Chondrocyte (in vitro differentiated cells): Measurements from ENCODE around the gene USHBP1. TPM values are rescaled to one million over a fixed set of nuclear protein-coding genes. Genes with fewer than 3 reads are reported as not detected.
A peak's percentile ranks its signal among the peaks of the same experiment; 100 is the strongest.

ENCODE experiments used
- DNase-seq: peaks from one replicate; pipeline ENCODE4 v3.0.0; 2021; ENCODE audit warnings: mixed read lengths, low spot score
- H3K27ac Mint-ChIP-seq: one replicate; pipeline ENCODE4 v1.8.0; 2021; ENCODE audit warnings: mild to moderate bottlenecking, moderate library complexity, mixed read lengths; ENCODE audit not compliant: unreplicated experiment
- H3K27me3 Mint-ChIP-seq: 2 replicates; pipeline ENCODE4 v1.8.0; 2021; ENCODE audit warnings: low read depth, mixed read lengths
- H3K36me3 Mint-ChIP-seq: 2 replicates; pipeline ENCODE4 v1.8.0; 2021; ENCODE audit warnings: low read depth, mixed read lengths
- H3K4me1 Mint-ChIP-seq: 2 replicates; pipeline ENCODE4 v1.8.0; 2021; ENCODE audit warnings: low read depth, mild to moderate bottlenecking, mixed read lengths
- H3K4me3 Mint-ChIP-seq: one replicate; pipeline ENCODE4 v1.8.0; 2021; ENCODE audit warnings: mild to moderate bottlenecking, moderate library complexity, mixed read lengths; ENCODE audit not compliant: unreplicated experiment
- H3K9me3 Mint-ChIP-seq: 2 replicates; pipeline ENCODE4 v1.8.0; 2021; ENCODE audit warnings: low read depth, mixed read lengths
- total RNA-seq: library from RNA; stranded (reverse); gene quantifications from 3 replicates; pipeline ENCODE4 v1.2.1, GENCODE V29; 2021
- TF ChIP-seq, protein P1 (sequence below): fragments of 200-600 bp; sonication (generic); IDR thresholded peaks from 2 replicates; pipeline ENCODE4 v1.5.0; 2021; ENCODE audit warnings: antibody characterized with exemption, mild to moderate bottlenecking, moderate library complexity

The USHBP1 gene
- total RNA-seq, 1 donor from 2014 or later, result not detected

DNA sequence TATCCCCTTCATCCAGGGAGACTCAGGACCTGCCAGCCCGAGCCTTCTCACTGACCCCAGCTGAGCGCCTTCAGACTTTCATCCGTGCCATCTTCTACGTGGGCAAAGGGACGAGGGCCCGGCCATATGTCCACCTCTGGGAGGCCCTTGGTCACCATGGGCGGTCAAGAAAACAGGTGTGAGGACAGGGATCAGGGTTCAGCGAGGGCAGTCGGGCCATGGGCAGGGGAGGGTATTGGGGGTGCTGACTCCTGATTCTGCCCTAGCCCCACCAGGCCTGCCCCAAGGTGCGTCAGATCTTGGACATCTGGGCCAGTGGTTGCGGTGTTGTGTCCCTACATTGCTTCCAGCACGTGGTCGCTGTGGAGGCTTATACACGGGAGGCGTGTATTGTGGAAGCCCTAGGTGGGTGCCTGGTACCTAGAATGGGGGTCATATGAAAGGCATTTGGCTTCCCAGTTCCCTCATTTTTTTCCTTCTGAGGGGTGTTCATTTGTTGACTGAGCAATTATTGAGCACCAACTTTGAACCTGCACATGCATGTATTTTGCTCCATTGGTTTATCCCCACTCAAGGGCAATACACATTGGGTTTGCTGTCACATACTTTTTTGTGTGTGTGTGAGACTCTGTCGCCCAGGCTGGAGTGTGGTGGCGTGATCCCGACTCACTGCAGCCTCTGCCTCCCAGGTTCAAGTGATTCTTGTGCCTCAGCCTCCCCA lies 21.0 kb upstream of the USHBP1 start:
- Mint-ChIP-seq H3K27ac (no peak overlapping the region), H3K36me3 (no peaks in the 10 kb centered on the region), H3K4me1 (peaks cover 12% of the 10 kb centered on the region), H3K4me3 (no peak overlapping the region), H3K9me3 (no peaks in the 10 kb centered on the region), H3K27me3 (no peaks in the 10 kb centered on the region)
- no peak for DNase-seq
- TF ChIP-seq, protein P1, sequence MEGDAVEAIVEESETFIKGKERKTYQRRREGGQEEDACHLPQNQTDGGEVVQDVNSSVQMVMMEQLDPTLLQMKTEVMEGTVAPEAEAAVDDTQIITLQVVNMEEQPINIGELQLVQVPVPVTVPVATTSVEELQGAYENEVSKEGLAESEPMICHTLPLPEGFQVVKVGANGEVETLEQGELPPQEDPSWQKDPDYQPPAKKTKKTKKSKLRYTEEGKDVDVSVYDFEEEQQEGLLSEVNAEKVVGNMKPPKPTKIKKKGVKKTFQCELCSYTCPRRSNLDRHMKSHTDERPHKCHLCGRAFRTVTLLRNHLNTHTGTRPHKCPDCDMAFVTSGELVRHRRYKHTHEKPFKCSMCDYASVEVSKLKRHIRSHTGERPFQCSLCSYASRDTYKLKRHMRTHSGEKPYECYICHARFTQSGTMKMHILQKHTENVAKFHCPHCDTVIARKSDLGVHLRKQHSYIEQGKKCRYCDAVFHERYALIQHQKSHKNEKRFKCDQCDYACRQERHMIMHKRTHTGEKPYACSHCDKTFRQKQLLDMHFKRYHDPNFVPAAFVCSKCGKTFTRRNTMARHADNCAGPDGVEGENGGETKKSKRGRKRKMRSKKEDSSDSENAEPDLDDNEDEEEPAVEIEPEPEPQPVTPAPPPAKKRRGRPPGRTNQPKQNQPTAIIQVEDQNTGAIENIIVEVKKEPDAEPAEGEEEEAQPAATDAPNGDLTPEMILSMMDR, result no peak

DNA sequence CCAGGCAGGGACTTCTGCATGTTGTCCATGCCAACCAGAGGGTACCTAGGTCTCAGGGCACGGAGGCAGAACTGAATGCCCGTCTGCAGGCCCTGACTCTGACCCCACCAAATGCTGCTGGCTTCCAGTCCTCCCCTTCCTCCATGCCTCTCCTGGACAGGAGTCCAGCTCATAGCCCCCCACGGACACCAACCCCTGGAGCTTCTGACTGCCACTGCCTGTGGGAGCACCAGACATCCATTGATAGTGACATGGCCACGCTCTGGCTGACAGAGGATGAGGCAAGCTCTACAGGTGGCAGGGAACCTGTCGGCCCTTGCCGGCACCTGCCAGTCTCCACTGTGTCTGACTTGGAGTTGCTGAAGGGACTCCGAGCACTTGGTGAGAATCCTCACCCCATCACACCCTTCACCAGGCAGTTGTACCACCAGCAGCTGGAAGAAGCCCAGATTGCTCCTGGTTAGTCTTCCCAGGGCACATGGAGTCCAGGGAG lies 19.0 kb upstream of the USHBP1 start:
- TF ChIP-seq, protein P1, result no peak
- no peak for DNase-seq
- peaks cover 2% of the 10 kb centered on the region for H3K36me3 Mint-ChIP-seq
- no peak overlapping the region for H3K27ac Mint-ChIP-seq
- H3K27me3 Mint-ChIP-seq, result no peaks in the 10 kb centered on the region
- no peaks in the 10 kb centered on the region for H3K9me3 Mint-ChIP-seq
- peaks cover 9% of the 10 kb centered on the region for H3K4me1 Mint-ChIP-seq
- H3K4me3 Mint-ChIP-seq, result no peak overlapping the region

DNA sequence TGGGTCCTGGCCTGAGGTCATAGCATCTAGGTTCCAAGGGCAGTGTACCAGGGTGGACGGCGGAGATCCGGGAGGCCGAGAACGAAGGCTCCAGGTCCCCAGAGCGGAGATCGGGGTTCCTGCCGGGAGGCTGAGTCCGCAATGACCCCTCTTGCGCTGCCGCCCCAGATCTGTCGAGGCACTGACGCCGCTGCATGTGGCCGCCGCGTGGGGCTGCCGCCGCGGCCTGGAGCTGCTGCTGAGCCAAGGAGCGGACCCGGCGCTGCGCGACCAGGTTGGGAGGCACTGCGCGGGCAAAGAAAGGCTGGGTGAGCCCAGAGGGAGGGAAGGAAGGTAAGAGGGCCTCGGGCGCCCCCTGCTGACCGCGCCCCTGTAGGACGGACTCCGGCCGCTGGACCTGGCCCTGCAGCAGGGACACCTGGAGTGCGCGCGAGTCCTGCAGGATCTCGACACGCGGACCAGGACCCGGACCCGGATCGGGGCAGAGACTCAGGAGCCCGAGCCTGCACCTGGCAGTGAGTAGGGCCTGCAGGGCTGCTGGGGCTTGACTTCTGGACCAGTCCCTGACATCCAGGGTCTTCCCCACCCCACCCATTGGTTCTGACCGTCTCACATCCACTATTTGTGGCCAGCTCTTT lies 18.1 kb upstream of the USHBP1 start:
- DNase-seq, result peak; percentile 89
- H3K4me1 Mint-ChIP-seq, result peaks cover 9% of the 10 kb centered on the region
- peaks cover 2% of the 10 kb centered on the region for H3K36me3 Mint-ChIP-seq
- TF ChIP-seq, protein P1, result peak; percentile 94
- H3K27me3 Mint-ChIP-seq, result no peaks in the 10 kb centered on the region
- H3K4me3 Mint-ChIP-seq, result peak overlapping the region; percentile 62
- H3K9me3 Mint-ChIP-seq, result no peaks in the 10 kb centered on the region
- no peak overlapping the region for H3K27ac Mint-ChIP-seq

DNA sequence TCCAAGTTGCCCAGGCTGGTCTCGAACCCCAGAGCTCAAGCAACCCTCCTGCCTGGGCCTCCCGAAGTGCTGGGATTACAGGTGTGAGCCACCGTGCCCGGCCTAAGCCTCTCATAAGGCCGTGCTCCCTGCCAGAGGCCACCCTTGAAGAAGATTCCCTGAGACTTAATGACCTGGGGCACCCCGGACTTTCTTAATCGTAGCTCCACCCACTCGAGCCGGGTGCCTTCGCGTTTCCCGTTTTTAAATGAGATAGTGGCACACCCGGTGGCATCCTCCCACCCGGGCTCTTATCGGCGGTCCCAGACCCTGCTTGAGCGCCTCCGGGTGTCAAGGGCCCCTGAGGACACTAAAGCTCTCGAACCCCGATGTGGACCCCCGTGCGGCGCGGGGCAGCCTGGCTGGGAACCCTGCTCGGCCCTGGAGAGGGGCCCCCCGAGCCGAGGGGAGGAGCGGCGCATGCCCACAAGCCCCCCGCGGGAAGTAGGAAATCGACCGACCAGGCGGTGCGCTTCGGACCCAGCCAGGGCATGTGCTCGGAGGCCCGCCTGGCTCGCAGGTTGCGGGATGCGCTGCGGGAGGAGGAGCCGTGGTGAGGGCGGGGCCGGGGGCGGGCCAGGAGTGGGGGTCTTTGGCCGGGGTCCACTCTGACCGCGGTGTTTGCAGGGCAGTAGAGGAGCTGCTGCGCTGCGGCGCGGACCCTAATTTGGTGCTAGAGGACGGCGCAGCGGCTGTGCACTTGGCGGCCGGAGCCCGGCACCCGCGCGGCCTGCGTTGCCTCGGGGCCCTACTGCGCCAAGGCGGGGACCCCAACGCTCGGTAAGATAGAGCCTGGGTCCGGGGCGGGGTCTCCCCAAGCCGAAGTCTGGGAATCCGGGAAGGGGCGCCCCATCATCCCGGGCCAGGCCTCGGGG lies 17.1 kb upstream of the USHBP1 start, which contains the start of gene ANKLE1:
Gene ANKLE1, plus strand, starts transcription at position 511 of the 914 bp plus-strand sequence. Its CDS starts 20 bp downstream, at position 531.
- DNase-seq, result no peak
- no peaks in the 10 kb centered on the region for H3K9me3 Mint-ChIP-seq
- TF ChIP-seq, protein P1, result no peak
- H3K27me3 Mint-ChIP-seq, result no peaks in the 10 kb centered on the region
- no peak within 1 kb of the TSS for H3K27ac Mint-ChIP-seq
- H3K4me3 Mint-ChIP-seq, result peak within 1 kb of the TSS; percentile 62
- peaks cover 7% of the 10 kb centered on the region for H3K36me3 Mint-ChIP-seq
- peaks cover 9% of the 10 kb centered on the region for H3K4me1 Mint-ChIP-seq

DNA sequence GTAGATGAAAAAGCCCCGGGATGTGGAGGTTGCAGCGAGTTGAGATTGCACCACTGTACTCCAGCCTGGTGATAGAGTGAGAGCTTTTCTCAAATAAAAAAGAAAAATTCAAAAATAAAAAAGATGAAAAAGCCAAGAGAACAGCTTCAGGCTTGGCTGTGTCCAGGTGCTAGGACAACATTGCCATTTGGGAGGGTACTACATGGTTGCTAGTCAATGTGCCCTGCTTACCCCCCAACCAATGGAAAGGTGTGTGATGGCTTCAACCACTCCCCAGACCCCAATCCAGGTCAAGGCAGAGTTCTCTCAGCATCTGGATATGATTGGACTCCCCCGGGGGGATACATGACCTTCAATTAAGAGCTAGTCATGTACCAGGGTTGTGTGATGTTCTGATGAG lies 14.9 kb upstream of the USHBP1 start:
- H3K27me3 Mint-ChIP-seq, result no peaks in the 10 kb centered on the region
- peaks cover 15% of the 10 kb centered on the region for H3K36me3 Mint-ChIP-seq
- H3K27ac Mint-ChIP-seq, result no peak overlapping the region
- no peak overlapping the region for H3K4me3 Mint-ChIP-seq
- peaks cover 9% of the 10 kb centered on the region for H3K4me1 Mint-ChIP-seq
- H3K9me3 Mint-ChIP-seq, result no peaks in the 10 kb centered on the region
- TF ChIP-seq, protein P1, result no peak
- DNase-seq, result no peak
